Type B pancreatic cell (in vitro differentiated cells): ENCODE data around the gene SLC2A13. TPM values are rescaled to one million over a fixed set of nuclear protein-coding genes. Genes with fewer than 3 reads are reported as not detected.
"Not testable (repeated sequence)": the region's sequence is repeated elsewhere in the genome, so short reads cannot be mapped to it uniquely, and the experiment has no call there.

Source experiments
- DNase-seq: peaks from one replicate; pipeline ENCODE4 v3.0.0; 2021; ENCODE audit warnings: mixed read lengths; ENCODE audit not compliant: unreplicated experiment; ENCODE audit errors: extremely low spot score
- H3K27ac Mint-ChIP-seq: 2 replicates; pipeline ENCODE4 v1.8.0; 2021; ENCODE audit warnings: mild to moderate bottlenecking, mixed read lengths
- H3K27me3 Mint-ChIP-seq: 2 replicates; pipeline ENCODE4 v1.8.0; 2021; ENCODE audit warnings: mixed read lengths
- H3K36me3 Mint-ChIP-seq: 2 replicates; pipeline ENCODE4 v1.8.0; 2021; ENCODE audit warnings: mixed read lengths
- H3K4me1 Mint-ChIP-seq: one replicate; pipeline ENCODE4 v1.8.0; 2021; ENCODE audit warnings: mixed read lengths; ENCODE audit not compliant: unreplicated experiment
- H3K4me3 Mint-ChIP-seq: 2 replicates; pipeline ENCODE4 v1.8.0; 2021; ENCODE audit warnings: mild to moderate bottlenecking, mixed read lengths
- H3K9me3 Mint-ChIP-seq: 2 replicates; pipeline ENCODE4 v1.8.0; 2021; ENCODE audit warnings: mixed read lengths
- CTCF ChIP-seq: fragments of 200-600 bp; sonication (generic); conservative IDR thresholded peaks from 2 replicates; pipeline ENCODE4 v1.5.0; 2021; ENCODE audit warnings: antibody characterized with exemption, mild to moderate bottlenecking
- total RNA-seq: library from RNA; stranded (reverse); gene quantifications from 2 replicates; pipeline ENCODE4 v1.2.1, GENCODE V29; 2021; ENCODE audit warnings: low replicate concordance

Gene SLC2A13
- total RNA-seq, 1 donor from 2014 or later: 7.1 TPM

- H3K36me3 Mint-ChIP-seq: no peaks in the 10 kb centered on the region
- H3K27me3 Mint-ChIP-seq: no peaks in the 10 kb centered on the region
- no peaks in the 10 kb centered on the region for H3K4me1 Mint-ChIP-seq
These were observed 208.6 kb downstream of the SLC2A13 start for GRCh38 chr12:39897315-39897714.

GRCh38 chr12:39893388-39893787 is 212.5 kb downstream of the SLC2A13 start:
- H3K27ac Mint-ChIP-seq, H3K36me3 Mint-ChIP-seq, DNase-seq, H3K4me3 Mint-ChIP-seq, H3K9me3 Mint-ChIP-seq, H3K4me1 Mint-ChIP-seq, H3K27me3 Mint-ChIP-seq: not testable (repeated sequence)

More at GRCh38 chr12:39897315-39897714, 208.6 kb downstream of the SLC2A13 start:
- Mint-ChIP-seq H3K9me3 (peaks cover 5% of the 10 kb centered on the region), H3K4me3 (no peak overlapping the region), H3K27ac (no peak overlapping the region)
- DNase-seq: no peak
- no peak for TF ChIP-seq CTCF

- Mint-ChIP-seq H3K4me3 (no peak overlapping the region), H3K4me1 (no peaks in the 10 kb centered on the region), H3K36me3 (no peaks in the 10 kb centered on the region), H3K9me3 (peaks cover 5% of the 10 kb centered on the region), H3K27ac (no peak overlapping the region), H3K27me3 (no peaks in the 10 kb centered on the region)
- no peak for DNase-seq
- TF ChIP-seq CTCF: no peak
These were observed 213.7 kb downstream of the SLC2A13 start for GRCh38 chr12:39892146-39892545.

- Mint-ChIP-seq H3K27ac (no peak overlapping the region), H3K4me3 (no peak overlapping the region), H3K27me3 (no peaks in the 10 kb centered on the region), H3K36me3 (no peaks in the 10 kb centered on the region), H3K4me1 (no peaks in the 10 kb centered on the region), H3K9me3 (no peaks in the 10 kb centered on the region)
- no peak for DNase-seq
- no peak for TF ChIP-seq CTCF
These were observed 218.0 kb downstream of the SLC2A13 start for GRCh38 chr12:39887856-39888255.

- no peaks in the 10 kb centered on the region for H3K27me3 Mint-ChIP-seq
- no peak overlapping the region for H3K4me3 Mint-ChIP-seq
- no peaks in the 10 kb centered on the region for H3K36me3 Mint-ChIP-seq
- H3K4me1 Mint-ChIP-seq: no peaks in the 10 kb centered on the region
- H3K27ac Mint-ChIP-seq: no peak overlapping the region
- no peak for DNase-seq
- no peaks in the 10 kb centered on the region for H3K9me3 Mint-ChIP-seq
- no peak for TF ChIP-seq CTCF
These were observed 219.8 kb downstream of the SLC2A13 start for GRCh38 chr12:39886106-39886505.

GRCh38 chr12:39884616-39885125 is 221.2 kb downstream of the SLC2A13 start:
- DNase-seq: no peak
- Mint-ChIP-seq H3K27me3 (no peaks in the 10 kb centered on the region), H3K9me3 (no peaks in the 10 kb centered on the region), H3K27ac (no peak overlapping the region), H3K4me1 (no peaks in the 10 kb centered on the region), H3K4me3 (no peak overlapping the region), H3K36me3 (no peaks in the 10 kb centered on the region)
- no peak for TF ChIP-seq CTCF
